HepG2 (cell line): ENCODE data around the gene KIFC1. TPM values are rescaled to one million over a fixed set of nuclear protein-coding genes. Genes with fewer than 3 reads are reported as not detected.
A peak's percentile ranks its signal among the peaks of the same experiment; 100 is the strongest.

Source experiments
- ARHGAP35 ChIP-seq: sonication (generic); formaldehyde crosslinking; IDR thresholded peaks from 2 replicates; pipeline ENCODE4 v1.9.0; 2022; ENCODE audit warnings: mild to moderate bottlenecking, inconsistent platforms, moderate library complexity, missing genetic modification reagents, borderline replicate concordance
- ARNT ChIP-seq: fragments of 450-650 bp; IDR thresholded peaks from 2 replicates; pipeline ENCODE4 v1.6.1; 2017
- ATF1 ChIP-seq: IDR thresholded peaks from 2 replicates; pipeline ENCODE4 v1.6.1; 2016; ENCODE audit warnings: mild to moderate bottlenecking, control low read depth
- BRCA1 ChIP-seq: sonication (generic); formaldehyde crosslinking; IDR thresholded peaks from 2 replicates; pipeline ENCODE4 v1.4.0; 2020; ENCODE audit warnings: missing genetic modification reagents
- DNMT3B ChIP-seq: conservative IDR thresholded peaks from 2 replicates; pipeline ENCODE4 v1.6.1; 2016; ENCODE audit warnings: missing biosample characterization, control low read depth
- FOXJ3 ChIP-seq: sonication (generic); formaldehyde crosslinking; IDR thresholded peaks from 2 replicates; pipeline ENCODE4 v1.4.0; 2020; ENCODE audit warnings: missing genetic modification reagents, mild to moderate bottlenecking, borderline replicate concordance
- HDAC1 ChIP-seq: sonication (generic); formaldehyde crosslinking; IDR thresholded peaks from 2 replicates; pipeline ENCODE4 v1.5.1; 2020; ENCODE audit warnings: mild to moderate bottlenecking, missing genetic modification reagents
- MXI1 ChIP-seq: IDR thresholded peaks from 3 replicates; pipeline ENCODE4 v1.6.1; 2012; ENCODE audit warnings: low read depth, low read length, inconsistent platforms, borderline replicate concordance
- NFATC3 ChIP-seq: sonication (generic); formaldehyde crosslinking; IDR thresholded peaks from 2 replicates; pipeline ENCODE4 v1.5.1; 2020; ENCODE audit warnings: mild to moderate bottlenecking, missing genetic modification reagents
- NR2F6 ChIP-seq, 2 experiments: IDR thresholded peaks; 2 replicates each; pipeline ENCODE4 v1.6.1; 2016; ENCODE audit warnings: antibody characterized with exemption in 1 of 2, mild to moderate bottlenecking in 1 of 2
- PCBP2 ChIP-seq: fragments of 200-400 bp; formaldehyde crosslinking; optimal IDR thresholded peaks from 2 replicates; pipeline ENCODE3; 2018; ENCODE audit warnings: low read length, low read depth; ENCODE audit not compliant: poor library complexity, severe bottlenecking
- RARA ChIP-seq: IDR thresholded peaks from 2 replicates; pipeline ENCODE4 v1.6.1; 2016; ENCODE audit warnings: missing genetic modification reagents, missing compliant biosample characterization
- REL ChIP-seq: sonication (generic); formaldehyde crosslinking; conservative IDR thresholded peaks from 2 replicates; pipeline ENCODE4 v1.8.0; 2022; ENCODE audit warnings: mild to moderate bottlenecking, missing genetic modification reagents, moderate library complexity
- RFX5 ChIP-seq: IDR thresholded peaks from 2 replicates; pipeline ENCODE4 v1.6.1; 2011; ENCODE audit warnings: low read depth, low read length, improper control_type of control experiment
- SMARCE1 ChIP-seq: fragments of 450-650 bp; IDR thresholded peaks from 2 replicates; pipeline ENCODE4 v1.6.1; 2017; ENCODE audit warnings: borderline replicate concordance
- SOX13 ChIP-seq, 3 experiments: fragments of 450-650 bp in 1 of 3; sonication (generic) in 1 of 3; formaldehyde crosslinking in 1 of 3; IDR thresholded peaks in 2 of 3; conservative IDR thresholded peaks in 1 of 3; 2 replicates each; pipeline versions ENCODE4 v1.5.0 to v1.6.1; 2016 to 2020; ENCODE audit warnings: antibody characterized with exemption in 1 of 3, mild to moderate bottlenecking in 1 of 3, missing compliant biosample characterization in 1 of 3, missing genetic modification reagents in 1 of 3, moderate library complexity in 1 of 3
- WIZ ChIP-seq: sonication (generic); formaldehyde crosslinking; IDR thresholded peaks from 2 replicates; pipeline ENCODE4 v1.5.1; 2020; ENCODE audit warnings: mild to moderate bottlenecking, missing genetic modification reagents
- ZBTB7A ChIP-seq: sonication (generic); formaldehyde crosslinking; IDR thresholded peaks from 2 replicates; pipeline ENCODE4 v1.8.0; 2022; ENCODE audit warnings: mild to moderate bottlenecking, missing genetic modification reagents
- ZFP90 ChIP-seq: sonication (generic); formaldehyde crosslinking; IDR thresholded peaks from 2 replicates; pipeline ENCODE4 v1.8.0; 2022; ENCODE audit warnings: missing genetic modification reagents, mild to moderate bottlenecking, inconsistent platforms, borderline replicate concordance
- ZNF451 ChIP-seq: sonication (generic); formaldehyde crosslinking; IDR thresholded peaks from 2 replicates; pipeline ENCODE4 v1.5.0; 2020; ENCODE audit warnings: mild to moderate bottlenecking, missing genetic modification reagents
- ZNF670 ChIP-seq: sonication (generic); formaldehyde crosslinking; IDR thresholded peaks from 2 replicates; pipeline ENCODE4 v1.8.0; 2022; ENCODE audit warnings: mild to moderate bottlenecking, missing genetic modification reagents, borderline replicate concordance
- ZNF7 ChIP-seq: IDR thresholded peaks from 2 replicates; pipeline ENCODE4 v1.6.1; 2016; ENCODE audit warnings: missing biosample characterization, missing genetic modification reagents
- ZSCAN9 ChIP-seq: IDR thresholded peaks from 2 replicates; pipeline ENCODE4 v1.6.1; 2016; ENCODE audit warnings: borderline replicate concordance
- polyA plus RNA-seq, 8 experiments: library from polyadenylated mRNA; depleted of rRNA in 3 of 8; stranded (reverse) in 7 of 8; unstranded in 1 of 8; fragments of >200 nt; fragmentation: Illumina TruSeq in 4 of 8; extraction: Trizol in 4 of 8; gene quantifications; 2 replicates each; pipeline versions ENCODE4 v1.2.1 to v1.2.3, GENCODE V29; 2011 to 2016; ENCODE audit warnings: low read depth in 4 of 8, missing spikeins in 1 of 8, mixed read lengths in 1 of 8; ENCODE audit not compliant: insufficient read depth in 1 of 8
- total RNA-seq, 5 experiments: library from RNA; depleted of rRNA; stranded (reverse); fragments of >200 nt; fragmentation: Illumina TruSeq; extraction: Trizol; gene quantifications; 2 replicates each; pipeline ENCODE4 v1.2.3, GENCODE V29; 2016; ENCODE audit warnings: low read depth in 1 of 5
- TF ChIP-seq, protein P1 (sequence below): sonication (generic); formaldehyde crosslinking; IDR thresholded peaks from 2 replicates; pipeline ENCODE4 v1.8.1; 2022; ENCODE audit warnings: mild to moderate bottlenecking, missing genetic modification reagents
- TF ChIP-seq, protein P2 (sequence below): sonication (generic); formaldehyde crosslinking; IDR thresholded peaks from 2 replicates; pipeline ENCODE4 v1.8.0; 2022; ENCODE audit warnings: mild to moderate bottlenecking, missing genetic modification reagents, moderate library complexity
- TF ChIP-seq, protein P3 (sequence below): sonication (generic); formaldehyde crosslinking; IDR thresholded peaks from 2 replicates; pipeline ENCODE4 v1.4.0; 2020; ENCODE audit warnings: low read depth, mild to moderate bottlenecking, missing genetic modification reagents

KIFC1 gene
- total and polyA plus RNA-seq, 2 of the 13 experiments (the other 11 are each of a cell fraction or from before 2014, with no cell fraction given) = 25.0 to 45.5 TPM

DNA sequence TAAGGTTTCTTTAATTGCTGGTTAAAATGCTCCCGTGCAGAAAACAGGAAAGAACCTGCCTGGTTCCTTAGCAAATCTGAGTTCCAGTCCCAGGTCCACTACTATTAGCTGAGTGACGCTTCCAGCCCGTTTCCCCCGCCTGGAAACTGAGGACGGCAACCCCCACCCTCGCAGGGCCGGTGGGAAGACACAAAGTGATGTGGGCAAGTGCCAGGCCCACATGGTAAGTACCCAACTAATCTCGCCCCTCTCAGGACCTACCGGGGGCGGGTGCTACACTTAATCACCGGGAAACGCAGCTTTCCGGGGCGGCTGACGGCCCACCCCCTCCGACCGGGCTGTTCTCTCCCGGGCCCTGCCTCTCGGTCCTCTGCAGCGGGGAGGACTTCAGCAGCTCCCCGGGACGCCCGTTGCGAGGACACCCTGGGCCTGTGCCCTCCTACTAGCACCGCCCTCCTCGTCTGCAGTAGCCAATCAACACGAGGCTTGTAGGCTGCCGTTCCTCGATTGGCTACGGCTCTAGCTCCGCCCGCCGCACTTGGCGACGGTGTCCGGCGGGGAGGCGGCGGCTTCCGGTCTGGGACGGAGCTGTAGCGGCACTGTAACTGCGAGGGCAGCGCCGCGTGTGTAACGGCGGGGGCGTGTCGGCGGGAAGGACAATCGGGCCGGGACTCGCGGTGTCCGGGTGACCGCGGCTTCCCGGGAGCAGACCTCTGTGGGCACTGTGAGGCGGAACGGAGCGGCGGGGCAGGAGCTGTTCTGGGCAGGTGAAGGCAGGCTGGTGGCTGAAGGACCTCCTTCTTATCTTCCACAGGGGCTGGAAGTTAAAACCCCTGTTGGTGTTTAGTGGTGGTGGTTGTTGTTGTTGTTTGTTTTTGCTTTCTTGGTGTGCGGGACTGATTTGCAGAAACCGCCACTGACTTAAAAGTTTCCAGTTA lies 62.7 kb downstream of the KIFC1 start, which contains the start of gene ZBTB9 (continued):
- TF ChIP-seq DNMT3B (CRISPR knock-in tag) = peak; percentile 70; the same call in 1 of the 2 replicates
- TF ChIP-seq, protein P1, sequence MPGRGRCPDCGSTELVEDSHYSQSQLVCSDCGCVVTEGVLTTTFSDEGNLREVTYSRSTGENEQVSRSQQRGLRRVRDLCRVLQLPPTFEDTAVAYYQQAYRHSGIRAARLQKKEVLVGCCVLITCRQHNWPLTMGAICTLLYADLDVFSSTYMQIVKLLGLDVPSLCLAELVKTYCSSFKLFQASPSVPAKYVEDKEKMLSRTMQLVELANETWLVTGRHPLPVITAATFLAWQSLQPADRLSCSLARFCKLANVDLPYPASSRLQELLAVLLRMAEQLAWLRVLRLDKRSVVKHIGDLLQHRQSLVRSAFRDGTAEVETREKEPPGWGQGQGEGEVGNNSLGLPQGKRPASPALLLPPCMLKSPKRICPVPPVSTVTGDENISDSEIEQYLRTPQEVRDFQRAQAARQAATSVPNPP (CRISPR knock-in tag) = peak; percentile 84; the same call in 1 of the 2 replicates
- peak; percentile 73; the same call in 1 of the 2 replicates for TF ChIP-seq FOXJ3
- no peak for TF ChIP-seq ZNF670 (CRISPR knock-in tag)
- TF ChIP-seq BRCA1 (CRISPR knock-in tag) = no peak; the same call in 1 of the 2 replicates
- TF ChIP-seq NFATC3 (CRISPR knock-in tag) = 0 out of 2 replicates have a peak, but pooled peaks have one; percentile 49
- TF ChIP-seq ARHGAP35 = peak; percentile 91; the same call in 1 of the 2 replicates
- TF ChIP-seq ZFP90 (CRISPR knock-in tag) = no peak; the same call in none of the 2 replicates
- TF ChIP-seq, protein P2, sequence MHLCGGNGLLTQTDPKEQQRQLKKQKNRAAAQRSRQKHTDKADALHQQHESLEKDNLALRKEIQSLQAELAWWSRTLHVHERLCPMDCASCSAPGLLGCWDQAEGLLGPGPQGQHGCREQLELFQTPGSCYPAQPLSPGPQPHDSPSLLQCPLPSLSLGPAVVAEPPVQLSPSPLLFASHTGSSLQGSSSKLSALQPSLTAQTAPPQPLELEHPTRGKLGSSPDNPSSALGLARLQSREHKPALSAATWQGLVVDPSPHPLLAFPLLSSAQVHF (CRISPR knock-in tag) = peak; percentile 85
- no peak for TF ChIP-seq NR2F6 (IDR thresholded peaks at IDR 0.05)
- TF ChIP-seq NR2F6 (CRISPR knock-in tag; IDR thresholded peaks at IDR 0.05) = peak; percentile 61
- no peak for TF ChIP-seq WIZ
- no peak for TF ChIP-seq ARNT
- TF ChIP-seq REL (CRISPR knock-in tag) = no peak; the same call in 1 of the 2 replicates
- TF ChIP-seq SMARCE1 = no peak
- no peak for TF ChIP-seq SOX13 (IDR thresholded peaks at IDR 0.05)
- TF ChIP-seq SOX13 (CRISPR knock-in tag; conservative IDR thresholded peaks at IDR 0.05 in 1 of 2, IDR thresholded peaks at IDR 0.05 in 1 of 2) = peak in 1 of 2 experiments; percentile 54; a peak in 2 of 4 replicates
- TF ChIP-seq, protein P3, sequence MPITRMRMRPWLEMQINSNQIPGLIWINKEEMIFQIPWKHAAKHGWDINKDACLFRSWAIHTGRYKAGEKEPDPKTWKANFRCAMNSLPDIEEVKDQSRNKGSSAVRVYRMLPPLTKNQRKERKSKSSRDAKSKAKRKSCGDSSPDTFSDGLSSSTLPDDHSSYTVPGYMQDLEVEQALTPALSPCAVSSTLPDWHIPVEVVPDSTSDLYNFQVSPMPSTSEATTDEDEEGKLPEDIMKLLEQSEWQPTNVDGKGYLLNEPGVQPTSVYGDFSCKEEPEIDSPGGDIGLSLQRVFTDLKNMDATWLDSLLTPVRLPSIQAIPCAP = 0 out of 2 replicates have a peak, but pooled peaks have one; percentile 82
- TF ChIP-seq PCBP2 = no peak
- no peak; the same call in 1 of the 2 replicates for TF ChIP-seq ZNF7
- peak; percentile 99 for TF ChIP-seq MXI1
- TF ChIP-seq ZSCAN9 (CRISPR knock-in tag) = peak; percentile 96
- TF ChIP-seq RFX5 = peak; percentile 62; the same call in 1 of the 2 replicates
- TF ChIP-seq ZNF451 (CRISPR knock-in tag) = no peak; the same call in 1 of the 2 replicates
- no peak for TF ChIP-seq ZBTB7A (CRISPR knock-in tag)
- peak; percentile 89 for TF ChIP-seq ATF1
- TF ChIP-seq HDAC1 (CRISPR knock-in tag) = peak; percentile 99
- peak; percentile 35 for TF ChIP-seq RARA (CRISPR knock-in tag)
